ENCODE data around the gene PTPRN2. TPM values are rescaled to one million over a fixed set of nuclear protein-coding genes. Genes with fewer than 3 reads are reported as not detected.

Gene PTPRN2
- total RNA-seq, 1 experiment from 2014 or later = 2.1 TPM

DNA sequence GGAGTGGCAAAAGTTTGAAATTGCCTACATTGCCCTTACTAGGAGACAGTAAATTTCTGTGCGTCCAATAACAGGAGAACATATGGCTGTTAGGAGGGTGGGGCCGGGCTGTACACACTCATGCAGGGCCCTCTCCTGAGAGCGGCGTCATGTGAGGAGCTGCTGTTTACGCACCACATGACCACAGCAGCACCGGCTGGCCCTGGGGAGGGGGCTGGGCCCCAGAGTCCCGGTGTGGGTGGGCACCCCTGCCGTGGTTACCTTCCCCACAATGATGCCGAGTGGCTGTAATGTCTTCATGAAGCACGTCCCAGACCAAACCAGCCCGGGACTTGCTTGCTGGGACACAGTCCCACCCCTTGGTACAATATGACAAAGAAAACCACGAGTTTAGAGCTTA is 942.1 kb downstream of the PTPRN2 start:
- H3K9me2 ChIP-seq (ENCODE audit: insufficient read depth) = no peaks in the 10 kb centered on the region
- H3K27me3 ChIP-seq (ENCODE audit: insufficient read depth, low read length) = no peaks in the 10 kb centered on the region
- CTCF ChIA-PET = no interaction called here
- TF ChIP-seq EGR1 (IDR thresholded peaks at IDR 0.05; ENCODE audit: low read depth) (no peak), SIN3A (IDR thresholded peaks at IDR 0.05; ENCODE audit: low read depth) (no peak), ZFX (IDR thresholded peaks at IDR 0.05) (no peak), CEBPB (IDR thresholded peaks at IDR 0.05; ENCODE audit: low read depth) (no peak), SRF (IDR thresholded peaks at IDR 0.05; ENCODE audit: low read depth) (no peak), YY1 (IDR thresholded peaks at IDR 0.05; ENCODE audit: extremely low read depth, insufficient replicate concordance, low read depth, low read length) (no peak), FOSL1 (IDR thresholded peaks at IDR 0.05; ENCODE audit: low read depth) (no peak), POLR2AphosphoS5 (IDR thresholded peaks at IDR 0.05; ENCODE audit: low read depth, low read length) (no peak), EZH2phosphoT487 (IDR thresholded peaks at IDR 0.05; ENCODE audit: borderline replicate concordance) (no peak), POLR2A (IDR thresholded peaks at IDR 0.05; ENCODE audit: borderline replicate concordance, extremely low read depth, insufficient read depth, insufficient read length) (no peak), RAD21 (IDR thresholded peaks at IDR 0.05; ENCODE audit: low read depth) (no peak), JUND (IDR thresholded peaks at IDR 0.05) (no peak)
- TF ChIP-seq, protein P1, sequence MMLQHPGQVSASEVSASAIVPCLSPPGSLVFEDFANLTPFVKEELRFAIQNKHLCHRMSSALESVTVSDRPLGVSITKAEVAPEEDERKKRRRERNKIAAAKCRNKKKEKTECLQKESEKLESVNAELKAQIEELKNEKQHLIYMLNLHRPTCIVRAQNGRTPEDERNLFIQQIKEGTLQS (IDR thresholded peaks at IDR 0.05) = no peak
- TF ChIP-seq, protein P2, sequence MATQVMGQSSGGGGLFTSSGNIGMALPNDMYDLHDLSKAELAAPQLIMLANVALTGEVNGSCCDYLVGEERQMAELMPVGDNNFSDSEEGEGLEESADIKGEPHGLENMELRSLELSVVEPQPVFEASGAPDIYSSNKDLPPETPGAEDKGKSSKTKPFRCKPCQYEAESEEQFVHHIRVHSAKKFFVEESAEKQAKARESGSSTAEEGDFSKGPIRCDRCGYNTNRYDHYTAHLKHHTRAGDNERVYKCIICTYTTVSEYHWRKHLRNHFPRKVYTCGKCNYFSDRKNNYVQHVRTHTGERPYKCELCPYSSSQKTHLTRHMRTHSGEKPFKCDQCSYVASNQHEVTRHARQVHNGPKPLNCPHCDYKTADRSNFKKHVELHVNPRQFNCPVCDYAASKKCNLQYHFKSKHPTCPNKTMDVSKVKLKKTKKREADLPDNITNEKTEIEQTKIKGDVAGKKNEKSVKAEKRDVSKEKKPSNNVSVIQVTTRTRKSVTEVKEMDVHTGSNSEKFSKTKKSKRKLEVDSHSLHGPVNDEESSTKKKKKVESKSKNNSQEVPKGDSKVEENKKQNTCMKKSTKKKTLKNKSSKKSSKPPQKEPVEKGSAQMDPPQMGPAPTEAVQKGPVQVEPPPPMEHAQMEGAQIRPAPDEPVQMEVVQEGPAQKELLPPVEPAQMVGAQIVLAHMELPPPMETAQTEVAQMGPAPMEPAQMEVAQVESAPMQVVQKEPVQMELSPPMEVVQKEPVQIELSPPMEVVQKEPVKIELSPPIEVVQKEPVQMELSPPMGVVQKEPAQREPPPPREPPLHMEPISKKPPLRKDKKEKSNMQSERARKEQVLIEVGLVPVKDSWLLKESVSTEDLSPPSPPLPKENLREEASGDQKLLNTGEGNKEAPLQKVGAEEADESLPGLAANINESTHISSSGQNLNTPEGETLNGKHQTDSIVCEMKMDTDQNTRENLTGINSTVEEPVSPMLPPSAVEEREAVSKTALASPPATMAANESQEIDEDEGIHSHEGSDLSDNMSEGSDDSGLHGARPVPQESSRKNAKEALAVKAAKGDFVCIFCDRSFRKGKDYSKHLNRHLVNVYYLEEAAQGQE (IDR thresholded peaks at IDR 0.05; ENCODE audit: low read depth) = no peak
- TF ChIP-seq, protein P3, sequence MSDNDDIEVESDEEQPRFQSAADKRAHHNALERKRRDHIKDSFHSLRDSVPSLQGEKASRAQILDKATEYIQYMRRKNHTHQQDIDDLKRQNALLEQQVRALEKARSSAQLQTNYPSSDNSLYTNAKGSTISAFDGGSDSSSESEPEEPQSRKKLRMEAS (IDR thresholded peaks at IDR 0.05) = no peak
- TF ChIP-seq, protein P4, sequence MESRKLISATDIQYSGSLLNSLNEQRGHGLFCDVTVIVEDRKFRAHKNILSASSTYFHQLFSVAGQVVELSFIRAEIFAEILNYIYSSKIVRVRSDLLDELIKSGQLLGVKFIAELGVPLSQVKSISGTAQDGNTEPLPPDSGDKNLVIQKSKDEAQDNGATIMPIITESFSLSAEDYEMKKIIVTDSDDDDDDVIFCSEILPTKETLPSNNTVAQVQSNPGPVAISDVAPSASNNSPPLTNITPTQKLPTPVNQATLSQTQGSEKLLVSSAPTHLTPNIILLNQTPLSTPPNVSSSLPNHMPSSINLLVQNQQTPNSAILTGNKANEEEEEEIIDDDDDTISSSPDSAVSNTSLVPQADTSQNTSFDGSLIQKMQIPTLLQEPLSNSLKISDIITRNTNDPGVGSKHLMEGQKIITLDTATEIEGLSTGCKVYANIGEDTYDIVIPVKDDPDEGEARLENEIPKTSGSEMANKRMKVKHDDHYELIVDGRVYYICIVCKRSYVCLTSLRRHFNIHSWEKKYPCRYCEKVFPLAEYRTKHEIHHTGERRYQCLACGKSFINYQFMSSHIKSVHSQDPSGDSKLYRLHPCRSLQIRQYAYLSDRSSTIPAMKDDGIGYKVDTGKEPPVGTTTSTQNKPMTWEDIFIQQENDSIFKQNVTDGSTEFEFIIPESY (IDR thresholded peaks at IDR 0.05; ENCODE audit: extremely low read depth, insufficient replicate concordance, low read length) = no peak
- no peaks in the 10 kb centered on the region for H4K20me1 ChIP-seq (ENCODE audit: insufficient read depth)
- no peak overlapping the region for H3K4me2 ChIP-seq (ENCODE audit: low read length)
- ATAC-seq = no peak
- POLR2A ChIA-PET = no interaction called here
- no TSS peak for BruUV-seq (replicated peaks)
- intact Hi-C loops (cut with micrococcal nuclease) = no loop called here
- H3K9me3 ChIP-seq (ENCODE audit: control insufficient read depth in 1 of 2, insufficient read depth in 1 of 2, low read depth in 1 of 2, low read length in 2 of 2) = no peaks in the 10 kb centered on the region
- no peak overlapping the region for H3K4me3 ChIP-seq (replicated peaks in 1 of 2; ENCODE audit: low read depth in 1 of 2, low read length in 2 of 2)
- H3K79me2 ChIP-seq (ENCODE audit: insufficient read depth, low read length) = no peaks in the 10 kb centered on the region
- H3K4me1 ChIP-seq (ENCODE audit: control insufficient read depth in 1 of 2, insufficient read depth in 2 of 2, low read length in 2 of 2) = no peaks in the 10 kb centered on the region
- RAD21 ChIA-PET (ENCODE audit: low non-redundant PET in 1 of 2, low total read pairs in 2 of 2, uncharacterized antibody in 2 of 2, unreplicated experiment in 2 of 2) = no interaction called here
- H3K9ac ChIP-seq (ENCODE audit: low read length) = no peak overlapping the region
- no peak for DNase-seq (ENCODE audit: low read depth, low spot score)
- H3K36me3 ChIP-seq (ENCODE audit: control insufficient read depth in 1 of 2, insufficient read depth in 2 of 2, low read length in 2 of 2) = no peaks in the 10 kb centered on the region
- H3K27ac ChIP-seq (ENCODE audit: low read depth, low read length) = no peak overlapping the region
- no peak overlapping the region for H2AFZ ChIP-seq (ENCODE audit: low read depth, low read length, poor library complexity, severe bottlenecking)
